HG02970 (cell line): ENCODE data around the gene OOSP4B.
"Not testable (repeated sequence)": the region's sequence is repeated elsewhere in the genome, so short reads cannot be mapped to it uniquely, and the experiment has no call there.

Experiments used
- ATAC-seq: cut with Tn5 transposase; IDR thresholded peaks from one replicate; pipeline ENCODE4 v1.9.1; 2021; ENCODE audit warnings: mild to moderate bottlenecking, moderate library complexity, moderate number of reproducible peaks; ENCODE audit not compliant: unreplicated experiment, low FRiP score

Gene OOSP4B

DNA sequence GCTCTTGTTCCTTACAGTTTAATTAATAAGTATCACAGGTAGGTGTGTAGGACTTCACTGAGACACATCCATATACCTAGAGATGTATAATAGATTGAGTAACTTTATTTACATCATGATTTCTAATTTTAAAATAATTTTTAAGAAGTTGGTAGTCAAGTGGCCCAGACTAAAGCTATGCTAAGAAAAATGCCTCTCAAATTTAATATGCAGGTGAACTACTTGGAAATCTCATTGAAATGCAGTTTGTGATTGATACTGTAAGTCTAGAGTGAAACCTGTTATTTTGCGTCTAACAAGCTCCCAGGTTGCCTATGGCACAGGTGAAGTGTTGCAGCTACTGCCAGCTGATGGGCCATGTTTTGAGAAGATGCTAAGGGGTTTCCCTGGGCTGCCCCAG, at the start of gene OOSP4B:
Gene OOSP4B (plus strand): TSS at position 301 of the 400 bp plus-strand sequence.
- ATAC-seq: no peak

DNA sequence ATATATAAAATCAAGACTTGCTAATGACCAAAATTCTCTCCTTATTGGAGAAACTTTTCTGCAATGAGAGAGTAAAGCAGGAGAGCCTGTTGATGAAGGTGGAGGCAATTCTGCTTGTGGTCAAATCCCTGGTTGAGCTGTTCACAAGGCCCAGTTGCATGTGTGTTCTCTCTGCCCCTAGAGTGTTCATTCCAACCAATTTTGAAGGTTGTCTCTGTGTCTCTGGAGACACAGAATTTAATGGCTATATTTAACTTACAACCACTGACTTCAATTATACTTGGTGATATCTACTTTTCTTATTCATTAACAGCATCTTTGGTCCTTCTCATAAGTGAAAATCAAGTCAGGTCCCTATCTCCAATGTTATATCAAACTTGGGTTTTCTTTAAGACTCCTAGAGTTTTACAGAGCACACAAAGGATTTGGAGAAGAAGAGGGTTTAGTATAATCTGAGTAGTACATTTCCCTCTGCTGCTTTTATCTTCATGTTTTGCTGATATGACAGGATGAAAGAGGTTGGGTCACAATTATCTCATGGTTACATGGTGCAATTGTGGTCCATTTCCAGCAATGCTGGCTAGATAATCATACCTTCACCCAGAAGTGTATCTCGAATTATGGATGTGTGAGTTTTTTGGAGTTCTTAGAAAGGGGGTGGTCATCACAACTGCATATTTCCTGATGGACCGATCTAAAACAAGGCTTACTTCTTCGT, 49.1 kb upstream of the OOSP4B start:
- ATAC-seq: no peak

- ATAC-seq: no peak
Observed at GRCh38 chr11:59968395-59968783, 48.6 kb upstream of the OOSP4B start.

DNA sequence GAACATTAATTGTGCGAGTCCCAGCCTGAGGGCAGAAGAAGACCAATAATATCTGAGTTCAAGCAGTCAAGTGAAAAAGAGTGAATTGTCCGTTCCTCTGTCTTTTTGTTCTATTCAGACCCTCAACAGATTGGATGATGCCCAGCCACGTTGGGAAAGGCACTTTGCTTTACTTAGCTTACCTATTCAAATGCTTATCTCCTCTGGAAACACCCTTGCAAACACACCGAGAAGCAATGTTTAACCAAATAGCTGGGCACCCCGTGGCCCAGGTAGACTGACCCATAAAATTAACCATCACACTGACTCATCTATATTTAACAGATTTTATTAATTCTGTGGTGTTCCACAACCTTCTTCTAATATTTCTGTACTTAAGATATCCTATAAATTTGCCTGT, 43.9 kb upstream of the OOSP4B start:
- ATAC-seq: no peak

- ATAC-seq: no peak
Observed at GRCh38 chr11:59981106-59981770, 35.7 kb upstream of the OOSP4B start.

DNA sequence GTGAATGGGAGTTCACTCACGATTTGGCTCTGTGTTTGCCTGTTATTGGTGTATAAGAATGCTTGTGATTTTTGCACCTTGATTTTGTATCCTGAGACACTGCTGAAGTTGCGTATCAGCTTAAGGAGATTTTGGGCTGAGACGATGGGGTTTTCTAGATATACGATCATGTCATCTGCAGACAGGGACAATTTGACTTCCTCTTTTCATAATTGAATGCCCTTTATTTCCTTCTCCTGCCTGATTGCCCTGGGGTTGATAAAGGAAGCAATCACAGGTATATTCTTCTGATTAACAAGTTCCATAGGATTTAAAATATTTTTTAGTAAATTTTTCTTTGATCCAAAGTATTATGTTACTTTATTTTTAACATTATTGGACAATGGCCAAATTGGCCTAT, 34.9 kb upstream of the OOSP4B start:
- ATAC-seq: not testable (repeated sequence)

DNA sequence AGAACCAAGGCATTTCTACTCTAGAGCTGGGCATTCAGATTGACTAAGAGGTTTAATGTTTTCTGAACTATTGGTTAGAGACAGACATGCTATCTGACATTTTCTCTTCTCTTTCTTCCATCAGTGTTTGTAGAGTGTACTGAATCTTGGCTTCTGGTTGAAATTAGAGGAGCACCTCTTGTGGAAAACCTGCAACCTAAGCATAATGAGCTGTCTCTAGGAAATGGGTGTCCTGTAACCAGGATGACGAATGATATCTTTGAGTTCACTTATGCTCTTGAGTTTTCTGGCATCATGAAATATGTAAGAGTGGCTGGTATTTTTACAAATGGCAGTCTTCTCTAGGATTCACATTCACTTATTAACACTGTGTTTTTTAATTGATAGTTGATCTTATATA, 33.8 kb upstream of the OOSP4B start:
- ATAC-seq: no peak

- ATAC-seq: no peak
Observed at GRCh38 chr11:59984368-59984767, 32.6 kb upstream of the OOSP4B start.

DNA sequence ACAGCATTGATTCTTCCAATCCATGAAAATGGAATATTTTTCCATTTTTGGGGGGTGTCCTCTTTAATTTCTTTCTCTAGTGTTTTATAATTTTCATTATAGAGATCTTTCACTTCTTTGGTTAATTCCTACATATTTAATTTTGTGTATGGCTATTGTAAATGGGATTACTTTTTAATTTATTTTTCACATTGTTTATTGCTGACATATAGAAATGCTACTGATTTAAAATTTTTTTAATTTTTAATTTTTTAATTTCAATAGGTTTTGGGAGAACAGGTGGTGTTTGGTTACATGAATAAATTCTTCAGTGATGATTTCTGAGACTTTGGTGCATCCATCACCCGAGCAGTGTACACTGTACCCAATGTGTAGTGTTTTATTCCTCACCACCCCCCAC, 26.6 kb upstream of the OOSP4B start:
- no peak for ATAC-seq

DNA sequence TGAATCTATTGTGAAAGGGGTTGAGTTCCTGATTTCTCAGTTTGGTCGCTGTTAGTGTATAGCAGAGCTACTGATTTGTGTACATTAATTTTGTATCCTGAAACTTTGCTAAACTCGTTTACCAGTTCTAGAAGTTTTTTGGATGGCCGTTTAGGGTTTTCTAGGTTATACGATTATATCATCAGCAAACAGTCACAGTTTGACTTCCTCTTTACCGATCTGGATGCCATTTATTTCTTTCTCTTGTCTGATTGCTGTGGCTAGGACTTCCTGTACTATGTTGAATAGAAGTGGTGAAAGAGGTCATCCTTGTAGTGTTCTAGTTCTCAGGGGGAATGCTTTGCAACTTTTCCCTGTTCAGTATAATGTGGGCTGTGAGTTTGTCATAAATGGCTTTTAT, 24.6 kb upstream of the OOSP4B start:
- ATAC-seq: no peak

DNA sequence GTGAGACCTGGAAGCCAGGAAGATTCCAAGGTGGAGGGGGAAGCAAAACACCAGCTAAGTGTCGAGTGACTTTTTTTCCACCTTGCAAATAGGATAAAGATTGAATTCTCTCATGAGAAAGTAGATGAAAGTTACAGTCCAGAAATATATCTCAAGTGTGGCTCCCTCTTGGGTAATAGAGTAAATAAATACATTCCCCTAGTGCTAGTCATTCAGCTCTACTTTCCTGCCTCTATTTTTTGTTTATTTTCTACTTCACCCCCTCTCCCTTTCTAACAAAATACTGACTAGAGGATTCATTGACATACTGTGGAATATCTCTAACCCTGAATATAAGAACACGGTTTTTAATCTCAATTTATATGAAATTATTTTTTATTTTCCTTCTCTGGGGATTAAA, 19.2 kb upstream of the OOSP4B start:
- no peak for ATAC-seq

DNA sequence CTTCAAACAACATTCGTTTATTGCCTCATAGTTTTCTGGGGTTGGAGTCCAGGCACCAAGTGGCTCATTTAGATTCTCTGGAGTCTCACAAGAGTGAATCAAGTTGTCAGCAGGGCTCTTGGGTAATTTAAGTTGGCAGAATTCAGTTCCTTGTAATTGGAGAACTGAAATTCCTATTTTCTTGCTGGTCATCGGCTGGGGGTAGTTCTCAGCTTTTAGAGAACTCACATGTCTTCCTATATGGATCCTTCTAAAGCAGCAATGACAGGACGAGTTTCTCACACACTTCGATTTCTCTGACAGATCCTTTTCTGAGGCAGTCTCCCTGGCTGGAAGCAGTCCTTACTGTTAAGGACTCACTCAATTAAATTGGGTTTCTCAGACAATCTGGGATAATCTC, 17.3 kb upstream of the OOSP4B start:
- no peak for ATAC-seq

- ATAC-seq: no peak
Observed at GRCh38 chr11:60003729-60004128, 13.3 kb upstream of the OOSP4B start.

- no peak for ATAC-seq
Observed at GRCh38 chr11:60005360-60005759, 11.6 kb upstream of the OOSP4B start.

GRCh38 chr11:60018058-60018457, 1.1 kb downstream of the OOSP4B start:
- no peak for ATAC-seq

- ATAC-seq: not testable (repeated sequence)
Observed at GRCh38 chr11:60020376-60020775, 3.4 kb downstream of the OOSP4B start.

DNA sequence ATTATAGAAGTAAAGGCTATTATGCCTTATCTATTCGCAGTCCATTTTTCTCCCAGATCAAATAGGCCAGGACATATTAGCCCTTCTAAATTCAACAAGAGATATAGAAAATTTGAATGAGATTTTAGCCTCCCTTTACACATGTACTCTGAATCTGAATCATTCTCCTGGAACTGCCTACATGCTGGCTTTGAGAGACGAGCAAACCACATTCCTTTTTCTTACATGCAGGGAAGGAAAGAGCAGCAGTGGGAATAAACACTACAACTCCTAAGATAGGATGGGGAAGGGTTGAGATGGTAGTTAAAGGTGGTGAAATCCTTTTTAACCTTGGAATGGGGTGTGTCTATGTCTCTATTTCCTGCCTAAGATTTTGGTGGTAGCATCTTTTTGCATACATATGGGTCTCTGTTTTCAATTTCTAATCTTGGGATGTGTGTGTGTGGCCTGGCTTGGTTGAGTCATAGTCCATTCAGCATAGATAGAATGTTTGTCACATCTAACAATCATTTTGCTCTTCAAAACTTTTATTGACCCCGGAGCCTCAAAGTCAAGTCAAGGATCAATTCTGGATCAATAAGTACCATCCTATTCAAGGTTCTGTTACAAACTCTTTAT, 12.1 kb downstream of the OOSP4B start:
- no peak for ATAC-seq

- no peak for ATAC-seq
Observed at GRCh38 chr11:60040109-60040508, 23.1 kb downstream of the OOSP4B start, which contains the start of gene OOSP2. TSS of gene OOSP2 (plus strand) at chr11:60040409. CDS start at chr11:60040460, 51 bp downstream.

GRCh38 chr11:60050422-60050821, 33.4 kb downstream of the OOSP4B start:
- ATAC-seq: not testable (repeated sequence)

GRCh38 chr11:60050839-60051238, 33.9 kb downstream of the OOSP4B start:
- not testable (repeated sequence) for ATAC-seq

GRCh38 chr11:60056349-60056969, 39.5 kb downstream of the OOSP4B start, which contains the start of gene MS4A3:
TSS of gene MS4A3 (plus strand) at chr11:60056665. CDS start at chr11:60061161, 4,496 bp downstream.
- ATAC-seq: no peak
